HEK293T (cell line): ENCODE data around the gene CLEC2D.

Experiments used
- BHLHE40 ChIP-seq: fragments of 450-650 bp; IDR thresholded peaks from 2 replicates; pipeline ENCODE4 v1.6.1; 2016; ENCODE audit warnings: mild to moderate bottlenecking, moderate library complexity, borderline replicate concordance
- FOXA1 ChIP-seq: fragments of 450-650 bp; IDR thresholded peaks from 2 replicates; pipeline ENCODE4 v1.6.1; 2016; ENCODE audit warnings: mild to moderate bottlenecking
- FOXM1 ChIP-seq: fragments of 450-650 bp; IDR thresholded peaks from 2 replicates; pipeline ENCODE4 v1.6.1; 2017; ENCODE audit warnings: mild to moderate bottlenecking, borderline replicate concordance
- NFRKB ChIP-seq: fragments of 450-650 bp; IDR thresholded peaks from 2 replicates; pipeline ENCODE4 v1.6.1; 2016; ENCODE audit warnings: mild to moderate bottlenecking, moderate library complexity
- SP1 ChIP-seq: fragments of 450-650 bp; IDR thresholded peaks from 2 replicates; pipeline ENCODE4 v1.6.1; 2017
- TARDBP ChIP-seq: fragments of 450-650 bp; IDR thresholded peaks from 2 replicates; pipeline ENCODE4 v1.6.1; 2016

DNA sequence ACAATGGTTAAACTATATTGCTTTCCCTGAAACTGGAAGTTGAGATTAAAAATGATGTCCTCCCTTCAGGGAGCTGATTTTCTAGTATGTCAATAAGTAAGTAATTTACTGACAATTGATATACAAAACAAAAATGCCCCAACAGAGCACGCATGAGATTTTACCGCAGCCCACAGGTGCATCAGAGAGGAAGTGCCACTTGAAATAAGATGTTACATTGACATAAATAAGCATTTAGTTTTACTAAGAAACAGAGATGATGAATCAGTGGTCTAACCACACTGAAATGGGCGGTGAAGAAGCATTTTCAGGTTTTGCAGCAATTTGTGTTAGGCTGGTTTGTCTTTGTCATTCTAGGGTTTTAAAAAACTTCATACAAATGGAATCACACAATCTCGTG lies 72.2 kb downstream of the CLEC2D start:
- no peak for TF ChIP-seq FOXA1
- no peak for TF ChIP-seq SP1
- TF ChIP-seq FOXM1, result no peak
- TF ChIP-seq BHLHE40, result no peak
- TF ChIP-seq TARDBP, result no peak
- TF ChIP-seq NFRKB, result no peak
